Neural progenitor cell (in vitro differentiated cells): ENCODE measurements around the gene TMEM114. TPM values are rescaled to one million over a fixed set of nuclear protein-coding genes. Genes with fewer than 3 reads are reported as not detected.
"Not testable (repeated sequence)": the region's sequence is repeated elsewhere in the genome, so short reads cannot be mapped to it uniquely, and the experiment has no call there.

ENCODE experiments used
- DNase-seq: peaks from one replicate; pipeline ENCODE4 v3.0.0-alpha.2; 2016; ENCODE audit warnings: low spot score
- H2AFZ ChIP-seq: fragments of 200-600 bp; sonication (generic); replicated peaks from 2 replicates; pipeline ENCODE4 v1.6.1; 2016; ENCODE audit warnings: antibody characterized with exemption
- H3F3A ChIP-seq: fragments of 200-600 bp; sonication (generic); 2 replicates; pipeline ENCODE4 v1.6.1; 2016; ENCODE audit warnings: antibody characterized with exemption, low read depth
- H3K27ac ChIP-seq: fragments of 200-600 bp; sonication (generic); 2 replicates; pipeline ENCODE4 v1.5.1; 2016; ENCODE audit warnings: mild to moderate bottlenecking
- H3K27me3 ChIP-seq: fragments of 200-600 bp; sonication (generic); 2 replicates; pipeline ENCODE4 v1.6.1; 2016; ENCODE audit warnings: mild to moderate bottlenecking, moderate library complexity
- H3K36me3 ChIP-seq: fragments of 200-600 bp; sonication (generic); 2 replicates; pipeline ENCODE4 v1.5.1; 2016
- H3K4me1 ChIP-seq: fragments of 200-600 bp; sonication (generic); 2 replicates; pipeline ENCODE4 v1.6.1; 2016; ENCODE audit warnings: mixed run types
- H3K4me2 ChIP-seq: fragments of 200-600 bp; sonication (generic); 2 replicates; pipeline ENCODE4 v1.6.1; 2016
- H3K4me3 ChIP-seq: fragments of 200-600 bp; sonication (generic); 2 replicates; pipeline ENCODE4 v1.5.1; 2016
- H3K79me2 ChIP-seq: fragments of 200-600 bp; sonication (generic); 2 replicates; pipeline ENCODE4 v1.6.1; 2016; ENCODE audit warnings: low read depth
- H3K9ac ChIP-seq: fragments of 200-600 bp; sonication (generic); 2 replicates; pipeline ENCODE4 v1.6.1; 2016
- H3K9me3 ChIP-seq: fragments of 200-600 bp; sonication (generic); 2 replicates; pipeline ENCODE4 v1.5.1; 2016; ENCODE audit warnings: low read depth
- H4K20me1 ChIP-seq: fragments of 200-600 bp; sonication (generic); 2 replicates; pipeline ENCODE4 v1.6.1; 2016; ENCODE audit warnings: low read depth
- H3K27ac Mint-ChIP-seq: 3 replicates; pipeline ENCODE4 v1.8.0; 2021; ENCODE audit warnings: mixed read lengths
- H3K27me3 Mint-ChIP-seq: 2 replicates; pipeline ENCODE4 v1.8.0; 2022; ENCODE audit warnings: low read depth, mild to moderate bottlenecking, inconsistent platforms, moderate library complexity, mixed read lengths; ENCODE audit not compliant: insufficient read depth
- H3K36me3 Mint-ChIP-seq: 3 replicates; pipeline ENCODE4 v1.8.0; 2021; ENCODE audit warnings: mixed read lengths
- H3K4me1 Mint-ChIP-seq: 3 replicates; pipeline ENCODE4 v1.8.0; 2021; ENCODE audit warnings: mixed read lengths
- H3K4me3 Mint-ChIP-seq: 3 replicates; pipeline ENCODE4 v1.8.0; 2021; ENCODE audit warnings: mild to moderate bottlenecking, moderate library complexity, mixed read lengths
- H3K9me3 Mint-ChIP-seq: 3 replicates; pipeline ENCODE4 v1.8.0; 2020; ENCODE audit warnings: mixed read lengths
- CTCF ChIP-seq: fragments of 200-600 bp; sonication (generic); IDR thresholded peaks from 2 replicates; pipeline ENCODE4 v1.5.1; 2017; ENCODE audit warnings: antibody characterized with exemption, mild to moderate bottlenecking
- EZH2 ChIP-seq: fragments of 200-600 bp; sonication (generic); IDR thresholded peaks from 2 replicates; pipeline ENCODE4 v1.6.1; 2017; ENCODE audit warnings: antibody characterized with exemption, mild to moderate bottlenecking, moderate library complexity
- EZH2phosphoT487 ChIP-seq: fragments of 200-600 bp; sonication (generic); IDR thresholded peaks from 2 replicates; pipeline ENCODE4 v1.6.1; 2017; ENCODE audit warnings: antibody characterized with exemption
- total RNA-seq: library from RNA; depleted of rRNA; stranded (reverse); fragments of >200 nt; gene quantifications from 2 replicates; pipeline ENCODE4 v1.2.3, GENCODE V29; 2015; ENCODE audit warnings: low replicate concordance

The TMEM114 gene
- total RNA-seq, 1 donor from 2014 or later: not detected

- H3K27me3 Mint-ChIP-seq: peaks cover 18% of the 10 kb centered on the region
- H3K4me3 Mint-ChIP-seq: peak overlapping the region; percentile 73
- H3K4me1 Mint-ChIP-seq: peaks cover 45% of the 10 kb centered on the region
- Histone ChIP-seq H3K4me2 (peak overlapping the region; percentile 54), H3K79me2 (no peaks in the 10 kb centered on the region), H3K9ac (no peak overlapping the region), H2AFZ (no peak overlapping the region), H3F3A (peaks cover 9% of the 10 kb centered on the region), H3K9me3 (no peaks in the 10 kb centered on the region), H3K4me1 (peaks cover 18% of the 10 kb centered on the region), H3K27ac (no peak overlapping the region), H3K4me3 (no peak overlapping the region), H3K27me3 (no peaks in the 10 kb centered on the region), H4K20me1 (no peaks in the 10 kb centered on the region), H3K36me3 (no peaks in the 10 kb centered on the region)
- no peak for TF ChIP-seq EZH2phosphoT487
- TF ChIP-seq EZH2: no peak
- TF ChIP-seq CTCF: no peak
- no peaks in the 10 kb centered on the region for H3K36me3 Mint-ChIP-seq
- peak; percentile 68 for DNase-seq
- H3K27ac Mint-ChIP-seq: peak overlapping the region; percentile 99
- no peaks in the 10 kb centered on the region for H3K9me3 Mint-ChIP-seq
These were observed 19.2 kb downstream of the TMEM114 start for GRCh38 chr16:8571061-8571596.

GRCh38 chr16:8570393-8570792 is 19.9 kb downstream of the TMEM114 start:
- H3K79me2 ChIP-seq, H2AFZ ChIP-seq, H3K4me3 ChIP-seq, H4K20me1 ChIP-seq, H3K4me2 ChIP-seq, H3K27ac ChIP-seq, H3K4me3 Mint-ChIP-seq, DNase-seq, H3K9ac ChIP-seq, H3K36me3 Mint-ChIP-seq, H3K36me3 ChIP-seq, H3K27me3 ChIP-seq, H3K9me3 ChIP-seq, H3K9me3 Mint-ChIP-seq: not testable (repeated sequence)
- Mint-ChIP-seq H3K4me1 (peaks cover 45% of the 10 kb centered on the region), H3K27me3 (peaks cover 15% of the 10 kb centered on the region), H3K27ac (peak overlapping the region; percentile 99)
- Histone ChIP-seq H3K4me1 (peaks cover 18% of the 10 kb centered on the region), H3F3A (peaks cover 14% of the 10 kb centered on the region)

- Histone ChIP-seq H3K36me3 (no peaks in the 10 kb centered on the region), H3F3A (peaks cover 20% of the 10 kb centered on the region), H3K9me3 (no peaks in the 10 kb centered on the region), H4K20me1 (no peaks in the 10 kb centered on the region), H3K27me3 (no peaks in the 10 kb centered on the region), H3K27ac (no peak overlapping the region), H3K4me1 (peaks cover 18% of the 10 kb centered on the region), H3K4me3 (no peak overlapping the region), H3K79me2 (no peaks in the 10 kb centered on the region), H3K4me2 (no peak overlapping the region), H3K9ac (no peak overlapping the region), H2AFZ (no peak overlapping the region)
- Mint-ChIP-seq H3K27me3 (peaks cover 15% of the 10 kb centered on the region), H3K9me3 (no peaks in the 10 kb centered on the region), H3K4me1 (peaks cover 45% of the 10 kb centered on the region), H3K36me3 (no peaks in the 10 kb centered on the region), H3K27ac (peak overlapping the region; percentile 99), H3K4me3 (no peak overlapping the region)
- TF ChIP-seq EZH2: no peak
- no peak for TF ChIP-seq EZH2phosphoT487
- no peak for TF ChIP-seq CTCF
- DNase-seq: peak; percentile 20
These were observed 20.5 kb downstream of the TMEM114 start for GRCh38 chr16:8569650-8570346.

- no peak for TF ChIP-seq EZH2
- TF ChIP-seq CTCF: no peak
- TF ChIP-seq EZH2phosphoT487: no peak
- no peak for DNase-seq
- H4K20me1 ChIP-seq: no peaks in the 10 kb centered on the region
These were observed 22.1 kb downstream of the TMEM114 start for GRCh38 chr16:8568231-8568617.

More at GRCh38 chr16:8568231-8568617, 22.1 kb downstream of the TMEM114 start:
- Mint-ChIP-seq H3K27ac (no peak overlapping the region), H3K4me1 (peaks cover 44% of the 10 kb centered on the region), H3K4me3 (peak overlapping the region; percentile 34), H3K9me3 (no peaks in the 10 kb centered on the region), H3K27me3 (peaks cover 15% of the 10 kb centered on the region), H3K36me3 (no peaks in the 10 kb centered on the region)
- H2AFZ ChIP-seq: no peak overlapping the region
- H3K36me3 ChIP-seq: no peaks in the 10 kb centered on the region
- no peak overlapping the region for H3K9ac ChIP-seq
- peaks cover 18% of the 10 kb centered on the region for H3K4me1 ChIP-seq
- H3K9me3 ChIP-seq: no peaks in the 10 kb centered on the region
- H3F3A ChIP-seq: peaks cover 31% of the 10 kb centered on the region
- no peak overlapping the region for H3K4me3 ChIP-seq
- no peaks in the 10 kb centered on the region for H3K79me2 ChIP-seq
- H3K27me3 ChIP-seq: no peaks in the 10 kb centered on the region
- no peak overlapping the region for H3K4me2 ChIP-seq
- H3K27ac ChIP-seq: no peak overlapping the region
